H9 (cell line): ENCODE data around the gene DERL2. TPM values are rescaled to one million over a fixed set of nuclear protein-coding genes. Genes with fewer than 3 reads are reported as not detected.

Source experiments
- DNase-seq: peaks from one replicate; pipeline ENCODE4 v3.0.0-alpha.2; 2017
- H2AFZ ChIP-seq: one replicate; pipeline ENCODE4 v1.6.1; 2013; ENCODE audit warnings: mild to moderate bottlenecking, low read length, control low read depth, moderate library complexity
- H2AK5ac ChIP-seq: 2 replicates; pipeline ENCODE4 v1.6.1; 2013; ENCODE audit warnings: low read length, control low read depth, mixed read lengths; ENCODE audit not compliant: insufficient read length
- H2BK120ac ChIP-seq: one replicate; pipeline ENCODE4 v1.6.1; 2013; ENCODE audit warnings: low read depth, mild to moderate bottlenecking, low read length, control low read depth, inconsistent platforms; ENCODE audit not compliant: poor library complexity, severe bottlenecking
- H2BK12ac ChIP-seq: 2 replicates; pipeline ENCODE4 v1.6.1; 2013; ENCODE audit warnings: low read length, control low read depth, mixed read lengths, low read depth; ENCODE audit not compliant: insufficient read length
- H2BK15ac ChIP-seq: 2 replicates; pipeline ENCODE4 v1.6.1; 2013; ENCODE audit warnings: low read depth, low read length, control low read depth
- H2BK20ac ChIP-seq: one replicate; pipeline ENCODE4 v1.6.1; 2013; ENCODE audit warnings: low read depth, mild to moderate bottlenecking, low read length, control low read depth, inconsistent platforms; ENCODE audit not compliant: poor library complexity, severe bottlenecking
- H2BK5ac ChIP-seq: 2 replicates; pipeline ENCODE4 v1.6.1; 2013; ENCODE audit warnings: low read length, control low read depth, mixed read lengths; ENCODE audit not compliant: insufficient read length
- H3K14ac ChIP-seq: 2 replicates; pipeline ENCODE4 v1.6.1; 2013; ENCODE audit warnings: low read length, control low read depth; ENCODE audit not compliant: insufficient read depth
- H3K18ac ChIP-seq: 2 replicates; pipeline ENCODE4 v1.6.1; 2013; ENCODE audit warnings: low read depth, mild to moderate bottlenecking, mixed read lengths, low read length, control low read depth; ENCODE audit not compliant: insufficient read length
- H3K23ac ChIP-seq: 2 replicates; pipeline ENCODE4 v1.6.1; 2013; ENCODE audit warnings: low read length, control low read depth, mixed read lengths, low read depth; ENCODE audit not compliant: insufficient read length
- H3K23me2 ChIP-seq: 2 replicates; pipeline ENCODE4 v1.6.1; 2013; ENCODE audit warnings: low read depth, mild to moderate bottlenecking, mixed read lengths, low read length, control low read depth; ENCODE audit not compliant: insufficient read length, poor library complexity, severe bottlenecking
- H3K27ac ChIP-seq: 2 replicates; pipeline ENCODE4 v1.5.1; 2013; ENCODE audit warnings: low read length, control low read depth, mixed read lengths, low read depth; ENCODE audit not compliant: insufficient read length
- H3K27me3 ChIP-seq: 2 replicates; pipeline ENCODE4 v1.6.1; 2013; ENCODE audit warnings: low read length, control low read depth, inconsistent platforms; ENCODE audit not compliant: insufficient read depth
- H3K4ac ChIP-seq: 2 replicates; pipeline ENCODE4 v1.6.1; 2013; ENCODE audit warnings: low read depth, mild to moderate bottlenecking, control low read depth, inconsistent platforms, low read length, moderate library complexity
- H3K4me1 ChIP-seq: 2 replicates; pipeline ENCODE4 v1.6.1; 2013; ENCODE audit warnings: low read length, control low read depth, inconsistent platforms; ENCODE audit not compliant: insufficient read depth
- H3K4me2 ChIP-seq: 2 replicates; pipeline ENCODE4 v1.6.1; 2013; ENCODE audit warnings: low read length, control low read depth, mixed read lengths; ENCODE audit not compliant: insufficient read length, insufficient read depth
- H3K56ac ChIP-seq: 2 replicates; pipeline ENCODE4 v1.6.1; 2013; ENCODE audit warnings: low read depth, mild to moderate bottlenecking, mixed read lengths, low read length, control low read depth; ENCODE audit not compliant: insufficient read length
- H3K79me1 ChIP-seq: 2 replicates; pipeline ENCODE4 v1.6.1; 2013; ENCODE audit warnings: low read depth, mild to moderate bottlenecking, moderate library complexity, low read length, control low read depth, inconsistent platforms; ENCODE audit not compliant: insufficient read depth, poor library complexity, severe bottlenecking
- H3K79me2 ChIP-seq: 2 replicates; pipeline ENCODE4 v1.6.1; 2013; ENCODE audit warnings: low read length, control low read depth, inconsistent platforms; ENCODE audit not compliant: insufficient read depth
- H3K9ac ChIP-seq: 2 replicates; pipeline ENCODE4 v1.6.1; 2013; ENCODE audit warnings: low read length, control low read depth, mixed read lengths; ENCODE audit not compliant: insufficient read length; ENCODE audit errors: extremely low read depth
- H3K9me3 ChIP-seq: one replicate; pipeline ENCODE4 v1.6.1; 2013; ENCODE audit warnings: low read depth, low read length, inconsistent platforms; ENCODE audit not compliant: control insufficient read depth
- H3T11ph ChIP-seq: one replicate; pipeline ENCODE4 v1.6.1; 2013; ENCODE audit warnings: mild to moderate bottlenecking, low read length, control low read depth, inconsistent platforms
- H4K20me1 ChIP-seq: one replicate; pipeline ENCODE4 v1.6.1; 2013; ENCODE audit not compliant: control insufficient read depth, insufficient read length, insufficient read depth
- H4K5ac ChIP-seq: 2 replicates; pipeline ENCODE4 v1.6.1; 2013; ENCODE audit warnings: low read depth, mild to moderate bottlenecking, mixed read lengths, low read length, control low read depth; ENCODE audit not compliant: insufficient read length
- H4K8ac ChIP-seq: replicated peaks from 2 replicates; pipeline ENCODE4 v1.6.1; 2013; ENCODE audit warnings: low read length, control low read depth, mixed read lengths, low read depth; ENCODE audit not compliant: insufficient read length
- H4K91ac ChIP-seq: 2 replicates; pipeline ENCODE4 v1.6.1; 2013; ENCODE audit warnings: low read depth, mild to moderate bottlenecking, moderate library complexity, mixed read lengths, low read length, control low read depth; ENCODE audit not compliant: insufficient read length
- H3K27ac Mint-ChIP-seq, 3 experiments: 2 replicates in 2 of 3; 3 replicates in 1 of 3; pipeline ENCODE4 v1.8.0; 2020 to 2021; ENCODE audit warnings: mixed read lengths in 3 of 3, mild to moderate bottlenecking in 1 of 3, moderate library complexity in 1 of 3
- H3K27me3 Mint-ChIP-seq: 2 replicates; pipeline ENCODE4 v1.8.0; 2021; ENCODE audit warnings: low read depth, mild to moderate bottlenecking, moderate library complexity, mixed read lengths
- H3K36me3 Mint-ChIP-seq, 3 experiments: 2 replicates in 2 of 3; 3 replicates in 1 of 3; pipeline ENCODE4 v1.8.0; 2020 to 2021; ENCODE audit warnings: low read depth in 3 of 3, mixed read lengths in 3 of 3; ENCODE audit not compliant: insufficient read depth in 1 of 3
- H3K4me1 Mint-ChIP-seq, 2 experiments: 2 replicates each; pipeline ENCODE4 v1.8.0; 2020; ENCODE audit warnings: mixed read lengths in 2 of 2
- H3K4me3 Mint-ChIP-seq, 2 experiments: 2 replicates in 1 of 2; 3 replicates in 1 of 2; pipeline ENCODE4 v1.8.0; 2020 to 2021; ENCODE audit warnings: mild to moderate bottlenecking in 2 of 2, mixed read lengths in 2 of 2, moderate library complexity in 1 of 2
- H3K9me3 Mint-ChIP-seq, 2 experiments: 2 replicates in 1 of 2; 3 replicates in 1 of 2; pipeline ENCODE4 v1.8.0; 2020; ENCODE audit warnings: mild to moderate bottlenecking in 2 of 2, mixed read lengths in 2 of 2, moderate library complexity in 1 of 2
- CTCF ChIP-seq: fragments of 200-600 bp; sonication (generic); conservative IDR thresholded peaks from 3 replicates; pipeline ENCODE4 v1.8.0; 2021; ENCODE audit warnings: antibody characterized with exemption, mild to moderate bottlenecking
- WGBS: extraction: QIAGEN DNeasy Blood & Tissue Kit; methylation state at CpG from one replicate; pipeline ENCODE4 v1.1.7; 2013; ENCODE audit warnings: missing lambda C conversion rate, low lambda C conversion rate, mixed read lengths; ENCODE audit not compliant: insufficient read length; ENCODE audit errors: extremely low coverage; 5-methylcytosine and 5-hydroxymethylcytosine counted together
- total RNA-seq: library from RNA; stranded (reverse); gene quantifications from 2 replicates; pipeline ENCODE4 v1.2.1, GENCODE V29; 2021

The DERL2 gene
- total RNA-seq, 1 experiment from 2014 or later: 83.2 TPM

- Histone ChIP-seq H3K9ac (no peak overlapping the region), H4K20me1 (no peaks in the 10 kb centered on the region), H3K4me2 (no peak overlapping the region), H3K4ac (no peak overlapping the region), H3K4me1 (no peaks in the 10 kb centered on the region), H2BK5ac (no peak overlapping the region), H3K9me3 (no peaks in the 10 kb centered on the region), H2AK5ac (no peak overlapping the region), H3K79me1 (no peaks in the 10 kb centered on the region), H3K27me3 (no peaks in the 10 kb centered on the region), H3K56ac (no peak overlapping the region), H3K23me2 (no peaks in the 10 kb centered on the region), H2BK20ac (no peak overlapping the region), H3K18ac (no peak overlapping the region), H3K79me2 (no peaks in the 10 kb centered on the region), H3T11ph (no peak overlapping the region), H4K5ac (no peak overlapping the region), H3K27ac (no peak overlapping the region), H3K14ac (no peak overlapping the region), H4K91ac (no peak overlapping the region), H2AFZ (no peak overlapping the region), H2BK12ac (no peak overlapping the region), H2BK15ac (no peak overlapping the region), H2BK120ac (no peak overlapping the region), H3K23ac (no peak overlapping the region), H4K8ac (no peak overlapping the region)
- no peaks in the 10 kb centered on the region for H3K36me3 Mint-ChIP-seq
- H3K27me3 Mint-ChIP-seq: peaks cover 9% of the 10 kb centered on the region
- H3K9me3 Mint-ChIP-seq: no peaks in the 10 kb centered on the region
- no peak for TF ChIP-seq CTCF
- no peak overlapping the region for H3K27ac Mint-ChIP-seq
- no CpG with 5 or more reads among the region's 8 CpGs for WGBS
- peaks cover 8 to 12% of the 10 kb centered on the region in 2 experiments for H3K4me1 Mint-ChIP-seq
- peak; percentile 19 for DNase-seq
- no peak overlapping the region for H3K4me3 Mint-ChIP-seq
Measured at GRCh38 chr17:5510771-5511170, 24.8 kb upstream of the DERL2 start.
